Measurements from ENCODE around the gene NTRK3. TPM values are rescaled to one million over a fixed set of nuclear protein-coding genes. Genes with fewer than 3 reads are reported as not detected.

NTRK3 gene
- total and polyA plus RNA-seq, 2 of the 13 experiments (the other 11 are each of a cell fraction or from before 2014, with no cell fraction given), result not detected

- H3K9me3 ChIP-seq (ENCODE audit: low read length), result no peaks in the 10 kb centered on the region
- ChIA-PET POLR2A (no interaction called here), CTCF (ENCODE audit: low intra/inter-chr PET ratio, low total read pairs) (no interaction called here)
- no peaks in the 10 kb centered on the region for H3K79me2 ChIP-seq (ENCODE audit: insufficient read depth, low read length)
- H4K20me1 ChIP-seq (ENCODE audit: insufficient read depth, low read length), result no peaks in the 10 kb centered on the region
- no peak overlapping the region for H2AFZ ChIP-seq (ENCODE audit: low read length)
- no peak overlapping the region for H3K4me3 ChIP-seq (replicated peaks in 1 of 3; ENCODE audit: insufficient read depth in 1 of 3, low read depth in 2 of 3, low read length in 3 of 3)
- WGBS (ENCODE audit: low lambda C conversion rate), result 2% methylated on average over 6 of the region's 6 CpGs
- no peaks in the 10 kb centered on the region for H3K36me3 ChIP-seq (replicated peaks in 1 of 2; ENCODE audit: control insufficient read depth in 1 of 2, insufficient read depth in 2 of 2, low read length in 2 of 2)
- H3K27me3 ChIP-seq (ENCODE audit: control insufficient read depth in 1 of 2, insufficient read depth in 2 of 2, low read length in 2 of 2), result no peaks in the 10 kb centered on the region
- H3K27ac ChIP-seq (ENCODE audit: extremely low read length, insufficient read depth, low read length), result no peak overlapping the region
- no peak for FAIRE-seq
- BruUV-seq (replicated peaks), result no TSS peak
- DNase-seq (ENCODE audit: low spot score), result no peak
- no peak overlapping the region for H3K4me2 ChIP-seq (ENCODE audit: low read depth, low read length)
- H3K9ac ChIP-seq (ENCODE audit: insufficient read depth, low read depth, low read length), result no peak overlapping the region
- in situ Hi-C loops (cut with HindIII; ENCODE audit: extremely low pct_ligation_motif_present, low pct_unique_long_range_greater_than_20kb), result no loop called here
- no peak for TF ChIP-seq MZF1 (CRISPR knock-in tag; IDR thresholded peaks at IDR 0.05; ENCODE audit: borderline replicate concordance)
- TF ChIP-seq ZNF646 (CRISPR knock-in tag; IDR thresholded peaks at IDR 0.05), result no peak
- no peak for TF ChIP-seq NR2C2 (CRISPR knock-in tag; IDR thresholded peaks at IDR 0.05; ENCODE audit: borderline replicate concordance)
- TF ChIP-seq PCBP1 (IDR thresholded peaks at IDR 0.05; ENCODE audit: borderline replicate concordance, low read depth, low read length), result no peak
- no peak for TF ChIP-seq PREB (CRISPR knock-in tag; IDR thresholded peaks at IDR 0.05)
- no peak for TF ChIP-seq POLR2A (IDR thresholded peaks at IDR 0.05; ENCODE audit: insufficient read depth in 1 of 2, low read depth in 2 of 2, low read length in 2 of 2)
- no peak for TF ChIP-seq ZNF557 (CRISPR knock-in tag; IDR thresholded peaks at IDR 0.05)
- TF ChIP-seq ZNF44 (CRISPR knock-in tag; IDR thresholded peaks at IDR 0.05), result no peak
- TF ChIP-seq ZNF776 (CRISPR knock-in tag; IDR thresholded peaks at IDR 0.05), result no peak
- TF ChIP-seq XRCC5 (optimal IDR thresholded peaks at IDR 0.05; ENCODE audit: low read length), result no peak
- no peak for TF ChIP-seq ZKSCAN8 (CRISPR knock-in tag; IDR thresholded peaks at IDR 0.05; ENCODE audit: borderline replicate concordance)
- H3K4me1 ChIP-seq (ENCODE audit: insufficient read depth, low read length), result no peaks in the 10 kb centered on the region
- intact Hi-C loops (cut with micrococcal nuclease; ENCODE audit: unreplicated experiment), result no loop called here
- ATAC-seq, result no peak
These were observed 187.0 kb downstream of the NTRK3 start for GRCh38 chr15:88069561-88069960.
